ENCODE data around the gene GBX2. TPM values are rescaled to one million over a fixed set of nuclear protein-coding genes. Genes with fewer than 3 reads are reported as not detected.

Gene GBX2
- total RNA-seq, 4 donors from 2014 or later = not detected

GRCh38 chr2:236214376-236214995 is 46.3 kb upstream of the GBX2 start:
- no peak for DNase-seq (ENCODE audit: low spot score in 2 of 2)
- Histone ChIP-seq H3K27me3 (peaks cover 0 to 33% of the 10 kb centered on the region in 2 donors), H3K4me3 (no peak overlapping the region), H3K27ac (no peak overlapping the region), H3K9me3 (no peaks in the 10 kb centered on the region), H3K4me1 (no peaks in the 10 kb centered on the region), H3K36me3 (no peaks in the 10 kb centered on the region)
- TF ChIP-seq POLR2A (IDR thresholded peaks at IDR 0.05) (no peak), CTCF (IDR thresholded peaks at IDR 0.05) (no peak), EP300 (IDR thresholded peaks at IDR 0.05) (no peak)
- 61 to 71% methylated on average over 46 to 61 of the region's 92 CpGs for WGBS, 2 donors

- Histone ChIP-seq H3K27ac (no peak overlapping the region), H3K9me3 (peaks cover 0 to 13% (median 0%) of the 10 kb centered on the region in 4 donors), H3K4me1 (no peaks in the 10 kb centered on the region), H3K4me3 (no peak overlapping the region), H3K27me3 (peaks cover 0 to 33% of the 10 kb centered on the region in 2 donors), H3K36me3 (no peaks in the 10 kb centered on the region)
- WGBS, 2 donors = 61 to 62% methylated on average over 24 of the region's 25 CpGs
- DNase-seq (ENCODE audit: low spot score in 2 of 2) = no peak
- TF ChIP-seq EP300 (IDR thresholded peaks at IDR 0.05) (no peak), POLR2A (IDR thresholded peaks at IDR 0.05) (no peak), CTCF (IDR thresholded peaks at IDR 0.05) (no peak)
These were observed 43.1 kb upstream of the GBX2 start for GRCh38 chr2:236211296-236211695.

- TF ChIP-seq EP300 (IDR thresholded peaks at IDR 0.05) (no peak), POLR2A (IDR thresholded peaks at IDR 0.05) (no peak), CTCF (IDR thresholded peaks at IDR 0.05) (no peak)
- 62 to 68% methylated on average over 8 of the region's 8 CpGs for WGBS, 2 donors
These were observed 42.4 kb upstream of the GBX2 start for GRCh38 chr2:236210536-236210935.

DNA sequence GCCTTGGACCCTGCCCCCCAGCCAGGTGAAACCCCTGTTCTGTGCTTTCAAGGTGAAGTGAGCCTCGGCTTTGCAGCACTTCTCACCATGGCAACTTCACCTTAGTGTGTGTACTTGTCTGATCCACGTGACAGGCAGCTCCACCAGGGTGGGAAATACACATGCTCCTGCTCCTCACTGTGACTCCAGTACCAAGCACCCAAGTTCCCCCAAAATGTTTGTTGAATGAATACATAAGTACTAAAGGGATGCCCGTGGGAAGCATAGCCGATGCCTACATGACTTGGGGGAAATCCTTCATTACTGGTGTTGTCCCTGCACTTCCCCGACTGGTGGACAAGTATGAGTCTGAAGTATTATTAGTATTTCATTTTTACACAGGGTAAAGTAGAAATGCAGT is 41.8 kb upstream of the GBX2 start:
- Histone ChIP-seq H3K36me3 (no peaks in the 10 kb centered on the region), H3K4me1 (no peaks in the 10 kb centered on the region), H3K4me3 (no peak overlapping the region), H3K9me3 (peaks cover 0 to 26% (median 0%) of the 10 kb centered on the region in 4 donors), H3K27me3 (peaks cover 0 to 24% of the 10 kb centered on the region in 2 donors), H3K27ac (no peak overlapping the region)
- DNase-seq (ENCODE audit: low spot score in 2 of 2) = no peak
- 91 to 92% methylated on average over 5 of the region's 5 CpGs for WGBS, 2 donors
- no peak for TF ChIP-seq POLR2A (IDR thresholded peaks at IDR 0.05)
- no peak for TF ChIP-seq EP300 (IDR thresholded peaks at IDR 0.05)
- no peak for TF ChIP-seq CTCF (IDR thresholded peaks at IDR 0.05)

More at GRCh38 chr2:236210536-236210935, 42.4 kb upstream of the GBX2 start:
- peaks cover 0 to 20% (median 0%) of the 10 kb centered on the region in 4 donors for H3K9me3 ChIP-seq
- H3K36me3 ChIP-seq = no peaks in the 10 kb centered on the region
- no peaks in the 10 kb centered on the region for H3K4me1 ChIP-seq
- H3K27me3 ChIP-seq = peaks cover 0 to 28% of the 10 kb centered on the region in 2 donors
- DNase-seq (ENCODE audit: low spot score in 2 of 2) = no peak
- no peak overlapping the region for H3K4me3 ChIP-seq
- H3K27ac ChIP-seq = no peak overlapping the region

DNA sequence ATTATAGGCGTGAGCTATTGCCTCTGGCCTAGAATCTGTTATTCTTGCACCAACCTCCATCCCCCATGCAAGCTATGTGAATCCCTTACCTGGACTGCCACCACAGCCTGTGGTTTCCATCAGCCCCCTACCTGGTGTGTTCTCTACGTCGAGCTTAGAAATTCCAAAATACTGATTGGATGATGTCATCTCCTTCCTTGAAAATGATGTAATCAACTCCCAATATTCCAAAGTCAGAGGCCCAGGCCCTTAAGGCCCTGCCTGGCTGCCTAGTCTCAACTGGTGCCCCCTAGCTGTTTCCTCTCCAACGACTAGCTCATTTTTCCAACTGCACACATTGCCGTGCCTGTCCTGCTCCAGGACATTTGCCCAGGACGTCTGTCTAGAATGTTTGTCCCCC is 41.3 kb upstream of the GBX2 start:
- Histone ChIP-seq H3K9me3 (peaks cover 0 to 30% (median 0%) of the 10 kb centered on the region in 4 donors), H3K27me3 (peaks cover 0 to 24% of the 10 kb centered on the region in 2 donors), H3K36me3 (no peaks in the 10 kb centered on the region), H3K27ac (no peak overlapping the region), H3K4me1 (no peaks in the 10 kb centered on the region), H3K4me3 (no peak overlapping the region)
- DNase-seq (ENCODE audit: low spot score in 2 of 2) = no peak
- TF ChIP-seq CTCF (IDR thresholded peaks at IDR 0.05) (no peak), POLR2A (IDR thresholded peaks at IDR 0.05) (no peak), EP300 (IDR thresholded peaks at IDR 0.05) (no peak)
- 67 to 78% methylated on average over 6 of the region's 6 CpGs for WGBS, 2 donors
